ENCODE results near the gene SETD1A. TPM values are rescaled to one million over a fixed set of nuclear protein-coding genes. Genes with fewer than 3 reads are reported as not detected.

The SETD1A gene
- total and polyA plus RNA-seq, 9 of the 15 experiments (the other 6 are each of a cell fraction or from before 2014, with no cell fraction given), result 0.08 to 36.0 (median 4.2) TPM

DNA sequence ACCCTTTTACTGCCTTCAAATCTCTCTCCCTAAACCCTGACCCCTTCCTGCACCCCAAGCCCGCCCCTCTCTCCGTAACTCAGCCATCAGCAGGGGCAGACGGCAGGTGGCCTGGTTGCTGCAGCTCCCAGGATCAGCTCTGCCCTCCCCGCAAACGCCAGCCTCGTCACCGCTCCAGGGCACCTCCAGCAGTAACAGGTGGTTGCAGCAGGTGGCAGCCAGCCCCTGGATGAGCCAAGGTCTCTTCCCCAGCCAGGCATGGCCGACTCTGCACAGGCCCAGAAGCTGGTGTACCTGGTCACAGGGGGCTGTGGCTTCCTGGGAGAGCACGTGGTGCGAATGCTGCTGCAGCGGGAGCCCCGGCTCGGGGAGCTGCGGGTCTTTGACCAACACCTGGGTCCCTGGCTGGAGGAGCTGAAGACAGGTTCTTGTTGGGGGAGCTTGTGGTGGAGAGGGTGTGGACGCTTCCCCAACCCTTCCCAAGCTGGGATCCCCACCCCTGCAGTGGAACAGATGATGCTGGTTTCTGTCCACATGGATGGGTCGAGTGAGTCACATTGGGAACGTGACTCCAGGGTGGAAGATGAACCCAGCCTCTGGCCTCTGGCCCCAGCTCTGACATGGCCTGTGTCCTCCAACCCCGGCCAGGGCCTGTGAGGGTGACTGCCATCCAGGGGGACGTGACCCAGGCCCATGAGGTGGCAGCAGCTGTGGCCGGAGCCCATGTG is 28.0 kb downstream of the SETD1A start (continued):
- TF ChIP-seq L3MBTL2 (IDR thresholded peaks at IDR 0.05) (peak; percentile 54; the same call in 1 of the 2 replicates), MTA1 (IDR thresholded peaks at IDR 0.05; ENCODE audit: borderline replicate concordance) (no peak), KDM5B (IDR thresholded peaks at IDR 0.05; ENCODE audit: insufficient replicate concordance, low read depth, low read length) (peak; percentile 19), LCOR (CRISPR knock-in tag; IDR thresholded peaks at IDR 0.05) (no peak; the same call in 1 of the 2 replicates), EP400 (IDR thresholded peaks at IDR 0.05) (peak; percentile 77; the same call in 1 of the 2 replicates), HNRNPH1 (optimal IDR thresholded peaks at IDR 0.05; ENCODE audit: low read depth, low read length) (no peak), RBM34 (IDR thresholded peaks at IDR 0.05; ENCODE audit: borderline replicate concordance, insufficient read depth, low read length) (no peak), NCOA1 (IDR thresholded peaks at IDR 0.05; ENCODE audit: low read depth) (no peak), HIVEP1 (CRISPR knock-in tag; IDR thresholded peaks at IDR 0.05) (no peak), DIDO1 (tag; IDR thresholded peaks at IDR 0.05; ENCODE audit: low read depth) (no peak)
- TF ChIP-seq, protein P1, sequence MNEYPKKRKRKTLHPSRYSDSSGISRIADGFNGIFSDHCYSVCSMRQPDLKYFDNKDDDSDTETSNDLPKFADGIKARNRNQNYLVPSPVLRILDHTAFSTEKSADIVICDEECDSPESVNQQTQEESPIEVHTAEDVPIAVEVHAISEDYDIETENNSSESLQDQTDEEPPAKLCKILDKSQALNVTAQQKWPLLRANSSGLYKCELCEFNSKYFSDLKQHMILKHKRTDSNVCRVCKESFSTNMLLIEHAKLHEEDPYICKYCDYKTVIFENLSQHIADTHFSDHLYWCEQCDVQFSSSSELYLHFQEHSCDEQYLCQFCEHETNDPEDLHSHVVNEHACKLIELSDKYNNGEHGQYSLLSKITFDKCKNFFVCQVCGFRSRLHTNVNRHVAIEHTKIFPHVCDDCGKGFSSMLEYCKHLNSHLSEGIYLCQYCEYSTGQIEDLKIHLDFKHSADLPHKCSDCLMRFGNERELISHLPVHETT (CRISPR knock-in tag; conservative IDR thresholded peaks at IDR 0.05 in 1 of 2, IDR thresholded peaks at IDR 0.05 in 1 of 2), result no peak
- TF ChIP-seq, protein P2, sequence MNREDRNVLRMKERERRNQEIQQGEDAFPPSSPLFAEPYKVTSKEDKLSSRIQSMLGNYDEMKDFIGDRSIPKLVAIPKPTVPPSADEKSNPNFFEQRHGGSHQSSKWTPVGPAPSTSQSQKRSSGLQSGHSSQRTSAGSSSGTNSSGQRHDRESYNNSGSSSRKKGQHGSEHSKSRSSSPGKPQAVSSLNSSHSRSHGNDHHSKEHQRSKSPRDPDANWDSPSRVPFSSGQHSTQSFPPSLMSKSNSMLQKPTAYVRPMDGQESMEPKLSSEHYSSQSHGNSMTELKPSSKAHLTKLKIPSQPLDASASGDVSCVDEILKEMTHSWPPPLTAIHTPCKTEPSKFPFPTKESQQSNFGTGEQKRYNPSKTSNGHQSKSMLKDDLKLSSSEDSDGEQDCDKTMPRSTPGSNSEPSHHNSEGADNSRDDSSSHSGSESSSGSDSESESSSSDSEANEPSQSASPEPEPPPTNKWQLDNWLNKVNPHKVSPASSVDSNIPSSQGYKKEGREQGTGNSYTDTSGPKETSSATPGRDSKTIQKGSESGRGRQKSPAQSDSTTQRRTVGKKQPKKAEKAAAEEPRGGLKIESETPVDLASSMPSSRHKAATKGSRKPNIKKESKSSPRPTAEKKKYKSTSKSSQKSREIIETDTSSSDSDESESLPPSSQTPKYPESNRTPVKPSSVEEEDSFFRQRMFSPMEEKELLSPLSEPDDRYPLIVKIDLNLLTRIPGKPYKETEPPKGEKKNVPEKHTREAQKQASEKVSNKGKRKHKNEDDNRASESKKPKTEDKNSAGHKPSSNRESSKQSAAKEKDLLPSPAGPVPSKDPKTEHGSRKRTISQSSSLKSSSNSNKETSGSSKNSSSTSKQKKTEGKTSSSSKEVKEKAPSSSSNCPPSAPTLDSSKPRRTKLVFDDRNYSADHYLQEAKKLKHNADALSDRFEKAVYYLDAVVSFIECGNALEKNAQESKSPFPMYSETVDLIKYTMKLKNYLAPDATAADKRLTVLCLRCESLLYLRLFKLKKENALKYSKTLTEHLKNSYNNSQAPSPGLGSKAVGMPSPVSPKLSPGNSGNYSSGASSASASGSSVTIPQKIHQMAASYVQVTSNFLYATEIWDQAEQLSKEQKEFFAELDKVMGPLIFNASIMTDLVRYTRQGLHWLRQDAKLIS (CRISPR knock-in tag; IDR thresholded peaks at IDR 0.05), result no peak
- TF ChIP-seq, protein P3, sequence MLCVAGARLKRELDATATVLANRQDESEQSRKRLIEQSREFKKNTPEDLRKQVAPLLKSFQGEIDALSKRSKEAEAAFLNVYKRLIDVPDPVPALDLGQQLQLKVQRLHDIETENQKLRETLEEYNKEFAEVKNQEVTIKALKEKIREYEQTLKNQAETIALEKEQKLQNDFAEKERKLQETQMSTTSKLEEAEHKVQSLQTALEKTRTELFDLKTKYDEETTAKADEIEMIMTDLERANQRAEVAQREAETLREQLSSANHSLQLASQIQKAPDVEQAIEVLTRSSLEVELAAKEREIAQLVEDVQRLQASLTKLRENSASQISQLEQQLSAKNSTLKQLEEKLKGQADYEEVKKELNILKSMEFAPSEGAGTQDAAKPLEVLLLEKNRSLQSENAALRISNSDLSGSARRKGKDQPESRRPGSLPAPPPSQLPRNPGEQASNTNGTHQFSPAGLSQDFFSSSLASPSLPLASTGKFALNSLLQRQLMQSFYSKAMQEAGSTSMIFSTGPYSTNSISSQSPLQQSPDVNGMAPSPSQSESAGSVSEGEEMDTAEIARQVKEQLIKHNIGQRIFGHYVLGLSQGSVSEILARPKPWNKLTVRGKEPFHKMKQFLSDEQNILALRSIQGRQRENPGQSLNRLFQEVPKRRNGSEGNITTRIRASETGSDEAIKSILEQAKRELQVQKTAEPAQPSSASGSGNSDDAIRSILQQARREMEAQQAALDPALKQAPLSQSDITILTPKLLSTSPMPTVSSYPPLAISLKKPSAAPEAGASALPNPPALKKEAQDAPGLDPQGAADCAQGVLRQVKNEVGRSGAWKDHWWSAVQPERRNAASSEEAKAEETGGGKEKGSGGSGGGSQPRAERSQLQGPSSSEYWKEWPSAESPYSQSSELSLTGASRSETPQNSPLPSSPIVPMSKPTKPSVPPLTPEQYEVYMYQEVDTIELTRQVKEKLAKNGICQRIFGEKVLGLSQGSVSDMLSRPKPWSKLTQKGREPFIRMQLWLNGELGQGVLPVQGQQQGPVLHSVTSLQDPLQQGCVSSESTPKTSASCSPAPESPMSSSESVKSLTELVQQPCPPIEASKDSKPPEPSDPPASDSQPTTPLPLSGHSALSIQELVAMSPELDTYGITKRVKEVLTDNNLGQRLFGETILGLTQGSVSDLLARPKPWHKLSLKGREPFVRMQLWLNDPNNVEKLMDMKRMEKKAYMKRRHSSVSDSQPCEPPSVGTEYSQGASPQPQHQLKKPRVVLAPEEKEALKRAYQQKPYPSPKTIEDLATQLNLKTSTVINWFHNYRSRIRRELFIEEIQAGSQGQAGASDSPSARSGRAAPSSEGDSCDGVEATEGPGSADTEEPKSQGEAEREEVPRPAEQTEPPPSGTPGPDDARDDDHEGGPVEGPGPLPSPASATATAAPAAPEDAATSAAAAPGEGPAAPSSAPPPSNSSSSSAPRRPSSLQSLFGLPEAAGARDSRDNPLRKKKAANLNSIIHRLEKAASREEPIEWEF (CRISPR knock-in tag; IDR thresholded peaks at IDR 0.05), result no peak
- TF ChIP-seq, protein P4, sequence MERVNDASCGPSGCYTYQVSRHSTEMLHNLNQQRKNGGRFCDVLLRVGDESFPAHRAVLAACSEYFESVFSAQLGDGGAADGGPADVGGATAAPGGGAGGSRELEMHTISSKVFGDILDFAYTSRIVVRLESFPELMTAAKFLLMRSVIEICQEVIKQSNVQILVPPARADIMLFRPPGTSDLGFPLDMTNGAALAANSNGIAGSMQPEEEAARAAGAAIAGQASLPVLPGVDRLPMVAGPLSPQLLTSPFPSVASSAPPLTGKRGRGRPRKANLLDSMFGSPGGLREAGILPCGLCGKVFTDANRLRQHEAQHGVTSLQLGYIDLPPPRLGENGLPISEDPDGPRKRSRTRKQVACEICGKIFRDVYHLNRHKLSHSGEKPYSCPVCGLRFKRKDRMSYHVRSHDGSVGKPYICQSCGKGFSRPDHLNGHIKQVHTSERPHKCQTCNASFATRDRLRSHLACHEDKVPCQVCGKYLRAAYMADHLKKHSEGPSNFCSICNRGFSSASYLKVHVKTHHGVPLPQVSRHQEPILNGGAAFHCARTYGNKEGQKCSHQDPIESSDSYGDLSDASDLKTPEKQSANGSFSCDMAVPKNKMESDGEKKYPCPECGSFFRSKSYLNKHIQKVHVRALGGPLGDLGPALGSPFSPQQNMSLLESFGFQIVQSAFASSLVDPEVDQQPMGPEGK (CRISPR knock-in tag; IDR thresholded peaks at IDR 0.05; ENCODE audit: borderline replicate concordance), result no peak
